GM21737 (cell line): ENCODE measurements around the gene NDN.

Experiments
- ATAC-seq: cut with Tn5 transposase; IDR thresholded peaks from one replicate; pipeline ENCODE4 v1.9.1; 2021; ENCODE audit warnings: mild to moderate bottlenecking, moderate library complexity; ENCODE audit not compliant: unreplicated experiment

NDN gene

DNA sequence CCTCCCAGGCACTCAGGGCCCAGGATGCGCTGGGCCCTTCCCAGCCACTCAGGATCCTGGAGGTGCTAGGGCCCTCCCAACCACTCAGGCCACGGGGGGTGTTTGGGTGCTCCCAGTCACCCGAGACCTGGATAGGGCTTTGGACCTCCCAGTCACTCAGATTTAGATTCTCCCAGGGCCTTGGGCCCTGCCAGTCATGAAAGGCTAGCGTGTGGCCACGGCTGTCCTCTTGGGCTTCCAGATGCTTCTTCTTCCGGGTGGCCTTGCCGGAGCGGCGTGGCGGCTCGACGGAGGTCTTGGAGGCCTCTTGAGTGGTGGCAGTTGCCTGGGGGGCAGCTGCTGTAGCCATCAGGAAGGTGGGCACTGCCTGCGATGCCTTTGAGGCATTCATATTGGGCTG is 42.3 kb downstream of the NDN start:
- ATAC-seq, result no peak

DNA sequence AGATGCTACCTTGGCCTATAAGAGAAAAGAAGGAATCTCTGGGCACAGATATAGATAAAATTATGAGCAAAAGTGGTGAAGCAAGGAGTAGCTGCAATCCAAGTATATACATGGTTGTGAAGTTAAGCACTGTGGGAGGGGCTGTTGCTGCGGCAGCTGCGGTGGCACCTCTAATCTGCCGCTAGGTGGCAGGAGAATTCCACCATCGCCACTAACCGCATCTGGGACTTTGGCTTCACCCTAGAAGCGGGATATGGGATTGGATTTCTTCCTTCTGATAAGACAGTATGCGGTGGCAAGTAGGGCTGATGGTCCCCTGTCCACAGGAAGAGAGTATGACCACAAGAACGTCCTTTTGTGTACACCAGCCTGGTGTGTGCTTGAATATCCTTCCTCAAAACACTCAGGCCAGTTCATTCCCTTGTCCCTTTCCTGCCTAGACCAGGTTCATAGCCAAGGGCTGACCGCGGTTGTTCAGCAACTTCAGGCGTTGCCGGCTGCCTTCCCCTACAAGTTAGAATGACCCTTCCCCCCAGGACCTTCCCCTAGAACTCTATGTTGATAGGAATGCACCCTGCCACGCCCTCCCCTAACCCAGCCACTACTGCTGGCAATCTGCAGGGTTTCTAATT is 44.6 kb downstream of the NDN start:
- no peak for ATAC-seq
